Measurements from ENCODE around the gene TTF2. TPM values are rescaled to one million over a fixed set of nuclear protein-coding genes. Genes with fewer than 3 reads are reported as not detected.

TTF2 gene
- total RNA-seq, 1 experiment from 2014 or later, result 26.5 TPM

- no peaks in the 10 kb centered on the region; the same call in 1 of the 2 replicates for H3K36me3 ChIP-seq
- peak within 1 kb of the TSS; percentile 64 for H3K4me3 ChIP-seq
- no peaks in the 10 kb centered on the region for H3K27me3 ChIP-seq
- DNase-seq, result peak; percentile 99
- H3K9me3 ChIP-seq, result no peaks in the 10 kb centered on the region
Observed at GRCh38 chr1:117121589-117122329, 61.6 kb downstream of the TTF2 start, which contains the start of gene TRIM45. Gene TRIM45, minus strand, starts transcription at chr1:117121749. Its CDS starts 548 bp downstream, at chr1:117121201.

GRCh38 chr1:117122330-117123025, 62.4 kb downstream of the TTF2 start:
- H3K9me3 ChIP-seq, result no peaks in the 10 kb centered on the region
- no peak for DNase-seq
- H3K27me3 ChIP-seq, result no peaks in the 10 kb centered on the region
- H3K36me3 ChIP-seq, result no peaks in the 10 kb centered on the region; the same call in 1 of the 2 replicates
- H3K4me3 ChIP-seq, result peak overlapping the region; percentile 64

GRCh38 chr1:117123274-117123673, 63.1 kb downstream of the TTF2 start:
- no peaks in the 10 kb centered on the region for H3K36me3 ChIP-seq
- no peak for DNase-seq
- H3K4me3 ChIP-seq, result no peak overlapping the region
- H3K9me3 ChIP-seq, result no peaks in the 10 kb centered on the region
- no peaks in the 10 kb centered on the region for H3K27me3 ChIP-seq

- Histone ChIP-seq H3K27me3 (no peaks in the 10 kb centered on the region), H3K9me3 (no peaks in the 10 kb centered on the region), H3K36me3 (no peaks in the 10 kb centered on the region), H3K4me3 (no peak overlapping the region)
- DNase-seq, result no peak
Observed at GRCh38 chr1:117124661-117125060, 64.5 kb downstream of the TTF2 start.

- no peaks in the 10 kb centered on the region for H3K9me3 ChIP-seq
- no peaks in the 10 kb centered on the region for H3K27me3 ChIP-seq
- no peaks in the 10 kb centered on the region for H3K36me3 ChIP-seq
- no peak for DNase-seq
- H3K4me3 ChIP-seq, result no peak overlapping the region
Observed at GRCh38 chr1:117127795-117128194, 67.7 kb downstream of the TTF2 start.

GRCh38 chr1:117128323-117129079, 68.4 kb downstream of the TTF2 start:
- DNase-seq, result no peak
- Histone ChIP-seq H3K4me3 (no peak overlapping the region), H3K27me3 (no peaks in the 10 kb centered on the region), H3K9me3 (no peaks in the 10 kb centered on the region), H3K36me3 (no peaks in the 10 kb centered on the region)

GRCh38 chr1:117130526-117130925, 70.4 kb downstream of the TTF2 start:
- no peaks in the 10 kb centered on the region for H3K36me3 ChIP-seq
- DNase-seq, result no peak
- H3K27me3 ChIP-seq, result no peaks in the 10 kb centered on the region
- no peaks in the 10 kb centered on the region for H3K9me3 ChIP-seq
- no peak overlapping the region for H3K4me3 ChIP-seq

- H3K27me3 ChIP-seq, result no peaks in the 10 kb centered on the region
- no peaks in the 10 kb centered on the region for H3K36me3 ChIP-seq
- no peaks in the 10 kb centered on the region for H3K9me3 ChIP-seq
- no peak for DNase-seq
- no peak overlapping the region for H3K4me3 ChIP-seq
Observed at GRCh38 chr1:117135329-117135728, 75.2 kb downstream of the TTF2 start.

GRCh38 chr1:117136749-117137148, 76.6 kb downstream of the TTF2 start:
- H3K9me3 ChIP-seq, result no peaks in the 10 kb centered on the region
- no peaks in the 10 kb centered on the region for H3K36me3 ChIP-seq
- H3K27me3 ChIP-seq, result no peaks in the 10 kb centered on the region
- no peak overlapping the region for H3K4me3 ChIP-seq
- DNase-seq, result no peak

- Histone ChIP-seq H3K27me3 (no peaks in the 10 kb centered on the region), H3K9me3 (no peaks in the 10 kb centered on the region), H3K36me3 (no peaks in the 10 kb centered on the region), H3K4me3 (no peak overlapping the region)
- DNase-seq, result no peak
Observed at GRCh38 chr1:117137281-117137855, 77.2 kb downstream of the TTF2 start.

- Histone ChIP-seq H3K4me3 (no peak overlapping the region), H3K36me3 (no peaks in the 10 kb centered on the region), H3K27me3 (no peaks in the 10 kb centered on the region), H3K9me3 (no peaks in the 10 kb centered on the region)
- no peak for DNase-seq
Observed at GRCh38 chr1:117138106-117138505, 78.0 kb downstream of the TTF2 start.

GRCh38 chr1:117138561-117138960, 78.4 kb downstream of the TTF2 start:
- Histone ChIP-seq H3K27me3 (no peaks in the 10 kb centered on the region), H3K36me3 (no peaks in the 10 kb centered on the region), H3K4me3 (no peak overlapping the region), H3K9me3 (no peaks in the 10 kb centered on the region)
- DNase-seq, result no peak

- Histone ChIP-seq H3K9me3 (no peaks in the 10 kb centered on the region), H3K27me3 (no peaks in the 10 kb centered on the region), H3K36me3 (no peaks in the 10 kb centered on the region), H3K4me3 (no peak overlapping the region)
- peak; percentile 28 for DNase-seq
Observed at GRCh38 chr1:117142200-117142599, 82.1 kb downstream of the TTF2 start.

- no peaks in the 10 kb centered on the region for H3K9me3 ChIP-seq
- no peak overlapping the region for H3K4me3 ChIP-seq
- no peaks in the 10 kb centered on the region for H3K36me3 ChIP-seq
- DNase-seq, result peak; percentile 24
- H3K27me3 ChIP-seq, result no peaks in the 10 kb centered on the region
Observed at GRCh38 chr1:117143172-117143571, 83.0 kb downstream of the TTF2 start.

- H3K4me3 ChIP-seq, result no peak overlapping the region
- H3K36me3 ChIP-seq, result no peaks in the 10 kb centered on the region
- DNase-seq, result peak; percentile 76
Observed at GRCh38 chr1:117143871-117144270, 83.7 kb downstream of the TTF2 start.

GRCh38 chr1:117146072-117146471, 85.9 kb downstream of the TTF2 start:
- DNase-seq, result no peak
- no peaks in the 10 kb centered on the region for H3K9me3 ChIP-seq
- no peaks in the 10 kb centered on the region for H3K27me3 ChIP-seq
- H3K4me3 ChIP-seq, result no peak overlapping the region
- no peaks in the 10 kb centered on the region for H3K36me3 ChIP-seq

More at GRCh38 chr1:117143871-117144270, 83.7 kb downstream of the TTF2 start:
- Histone ChIP-seq H3K27me3 (no peaks in the 10 kb centered on the region), H3K9me3 (no peaks in the 10 kb centered on the region)

All from MG63 (cell line).